ENCODE measurements around the gene PLSCR5.

DNA sequence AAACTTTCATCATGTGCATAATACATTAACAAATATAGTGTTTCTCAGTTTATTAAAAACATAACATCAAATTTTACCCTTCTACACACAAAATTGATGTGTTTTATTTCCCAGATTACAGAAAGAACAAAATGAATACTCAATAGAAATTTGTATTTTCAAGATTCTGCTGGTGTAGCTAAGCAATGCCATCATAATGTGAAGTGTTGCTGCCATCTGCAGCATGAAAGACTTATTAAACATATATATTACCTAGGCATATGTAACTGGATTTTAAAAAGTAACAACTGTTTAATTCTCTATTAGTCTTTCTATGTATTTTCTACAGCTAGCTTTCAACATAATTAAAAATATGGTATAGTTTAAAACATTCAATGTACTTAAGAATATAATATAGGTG lies 27.5 kb downstream of the PLSCR5 start:
- TF ChIP-seq, protein P1, sequence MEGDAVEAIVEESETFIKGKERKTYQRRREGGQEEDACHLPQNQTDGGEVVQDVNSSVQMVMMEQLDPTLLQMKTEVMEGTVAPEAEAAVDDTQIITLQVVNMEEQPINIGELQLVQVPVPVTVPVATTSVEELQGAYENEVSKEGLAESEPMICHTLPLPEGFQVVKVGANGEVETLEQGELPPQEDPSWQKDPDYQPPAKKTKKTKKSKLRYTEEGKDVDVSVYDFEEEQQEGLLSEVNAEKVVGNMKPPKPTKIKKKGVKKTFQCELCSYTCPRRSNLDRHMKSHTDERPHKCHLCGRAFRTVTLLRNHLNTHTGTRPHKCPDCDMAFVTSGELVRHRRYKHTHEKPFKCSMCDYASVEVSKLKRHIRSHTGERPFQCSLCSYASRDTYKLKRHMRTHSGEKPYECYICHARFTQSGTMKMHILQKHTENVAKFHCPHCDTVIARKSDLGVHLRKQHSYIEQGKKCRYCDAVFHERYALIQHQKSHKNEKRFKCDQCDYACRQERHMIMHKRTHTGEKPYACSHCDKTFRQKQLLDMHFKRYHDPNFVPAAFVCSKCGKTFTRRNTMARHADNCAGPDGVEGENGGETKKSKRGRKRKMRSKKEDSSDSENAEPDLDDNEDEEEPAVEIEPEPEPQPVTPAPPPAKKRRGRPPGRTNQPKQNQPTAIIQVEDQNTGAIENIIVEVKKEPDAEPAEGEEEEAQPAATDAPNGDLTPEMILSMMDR (IDR thresholded peaks at IDR 0.05) = peak; percentile 47
- TF ChIP-seq EZH2 (IDR thresholded peaks at IDR 0.05) = no peak
- no peak for TF ChIP-seq EZH2phosphoT487 (IDR thresholded peaks at IDR 0.05)
